HG02938 (cell line): ENCODE data around the gene CNOT3.
A peak's percentile ranks its signal among the peaks of the same experiment; 100 is the strongest.

ENCODE experiments used
- ATAC-seq: cut with Tn5 transposase; IDR thresholded peaks from one replicate; pipeline ENCODE4 v1.9.1; 2021; ENCODE audit warnings: mild to moderate bottlenecking, moderate library complexity; ENCODE audit not compliant: unreplicated experiment

The CNOT3 gene

GRCh38 chr19:54147676-54148075 lies 10.1 kb downstream of the CNOT3 start:
- no peak for ATAC-seq

- ATAC-seq = no peak
These were observed 10.6 kb downstream of the CNOT3 start for GRCh38 chr19:54148158-54148557.

GRCh38 chr19:54149021-54149812 lies 11.7 kb downstream of the CNOT3 start:
- ATAC-seq = no peak

GRCh38 chr19:54151362-54152035 lies 13.9 kb downstream of the CNOT3 start:
- no peak for ATAC-seq

DNA sequence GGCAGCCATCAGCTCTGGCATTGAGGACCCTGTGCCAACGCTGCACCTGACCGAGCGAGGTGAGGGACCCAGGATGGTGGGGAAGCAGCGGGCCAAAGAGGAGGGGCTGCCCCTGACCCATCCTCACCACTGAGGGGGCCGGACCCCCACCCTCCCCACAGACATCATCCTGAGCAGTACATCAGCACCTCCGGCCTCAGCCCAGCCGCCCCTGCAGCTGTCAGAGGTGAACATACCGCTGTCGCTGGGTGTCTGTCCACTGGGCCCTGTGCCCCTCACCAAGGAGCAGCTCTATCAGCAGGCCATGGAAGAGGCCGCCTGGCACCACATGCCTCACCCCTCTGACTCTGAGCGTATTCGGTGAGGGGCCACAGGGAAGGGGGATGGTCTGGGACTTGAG lies 14.7 kb downstream of the CNOT3 start:
- ATAC-seq = no peak

DNA sequence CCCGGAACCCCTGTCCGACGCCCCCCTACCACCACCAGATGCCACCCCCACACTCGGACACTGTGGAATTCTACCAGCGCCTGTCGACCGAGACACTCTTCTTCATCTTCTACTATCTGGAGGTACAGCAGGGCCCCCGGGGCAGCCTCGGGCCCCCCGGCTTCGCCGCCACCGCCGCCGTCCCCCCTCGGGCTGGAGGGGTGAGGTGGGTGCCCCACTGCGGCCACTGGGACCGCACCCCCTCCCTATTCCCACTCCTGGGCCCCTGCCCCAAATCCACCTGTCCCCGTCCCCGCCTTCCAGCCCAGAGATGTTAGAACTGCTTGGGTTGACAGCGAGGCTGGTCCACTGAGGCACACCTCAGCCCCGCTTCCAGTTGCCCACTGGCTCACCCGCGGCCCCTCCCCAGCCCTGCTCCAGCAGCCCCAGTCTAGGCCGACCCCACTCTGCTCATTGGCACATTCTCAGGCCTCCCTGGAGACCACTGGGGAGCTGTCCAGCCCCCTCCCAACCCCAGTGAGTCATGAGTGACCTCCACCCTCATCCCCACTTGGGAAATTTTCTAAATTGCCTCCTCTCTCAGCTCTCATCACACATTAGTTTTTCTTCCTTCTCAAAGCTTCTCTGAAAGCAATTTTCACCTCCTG lies 15.4 kb downstream of the CNOT3 start:
- ATAC-seq = no peak

DNA sequence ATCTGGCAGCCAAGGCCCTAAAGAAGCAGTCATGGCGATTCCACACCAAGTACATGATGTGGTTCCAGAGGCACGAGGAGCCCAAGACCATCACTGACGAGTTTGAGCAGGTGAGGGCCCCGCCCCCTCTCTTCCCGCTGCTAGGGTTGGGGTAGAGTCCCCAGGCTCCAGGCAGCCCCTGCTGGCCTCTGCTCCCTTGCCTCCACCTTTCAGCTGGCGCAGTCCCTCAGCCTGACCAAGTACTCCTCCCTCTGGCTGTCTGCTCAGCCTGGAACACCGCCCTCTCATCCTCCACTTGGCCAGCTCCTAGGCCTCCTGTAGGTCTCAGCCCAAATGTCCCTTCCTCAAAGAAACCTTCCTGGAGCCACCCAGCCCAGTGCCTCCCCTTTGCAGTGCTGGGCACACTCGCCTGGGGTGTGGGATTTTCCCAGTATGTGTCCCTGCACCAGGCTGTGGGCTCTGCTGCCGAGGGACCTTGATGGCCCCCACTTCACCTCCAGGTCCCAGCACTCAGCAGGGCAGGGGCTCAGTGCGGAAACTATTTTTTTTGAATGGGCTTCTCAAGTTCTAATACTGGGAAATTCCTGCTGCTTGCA lies 16.3 kb downstream of the CNOT3 start:
- ATAC-seq = no peak

GRCh38 chr19:54154603-54155345 lies 17.2 kb downstream of the CNOT3 start:
- no peak for ATAC-seq

DNA sequence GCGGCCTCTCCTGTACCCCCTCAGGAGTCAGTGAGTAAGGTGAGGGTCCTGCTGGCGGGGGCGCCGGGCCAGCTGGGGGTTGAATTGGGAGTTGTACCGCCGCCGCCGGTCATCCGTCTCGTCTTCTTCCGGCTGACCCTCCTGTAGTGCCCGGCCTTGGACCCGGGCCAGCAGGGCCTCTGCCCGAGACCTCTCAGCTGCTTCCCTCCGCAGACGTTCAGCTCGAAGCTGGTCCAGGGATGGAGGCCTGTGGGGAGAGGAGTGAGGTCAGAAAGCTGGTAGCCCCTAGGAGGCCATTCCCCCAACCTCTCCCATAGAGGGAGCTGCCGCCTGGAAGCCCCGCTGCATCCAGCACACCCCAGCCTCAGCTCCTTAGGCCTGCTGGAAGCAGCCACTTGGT lies 18.1 kb downstream of the CNOT3 start:
- no peak for ATAC-seq

DNA sequence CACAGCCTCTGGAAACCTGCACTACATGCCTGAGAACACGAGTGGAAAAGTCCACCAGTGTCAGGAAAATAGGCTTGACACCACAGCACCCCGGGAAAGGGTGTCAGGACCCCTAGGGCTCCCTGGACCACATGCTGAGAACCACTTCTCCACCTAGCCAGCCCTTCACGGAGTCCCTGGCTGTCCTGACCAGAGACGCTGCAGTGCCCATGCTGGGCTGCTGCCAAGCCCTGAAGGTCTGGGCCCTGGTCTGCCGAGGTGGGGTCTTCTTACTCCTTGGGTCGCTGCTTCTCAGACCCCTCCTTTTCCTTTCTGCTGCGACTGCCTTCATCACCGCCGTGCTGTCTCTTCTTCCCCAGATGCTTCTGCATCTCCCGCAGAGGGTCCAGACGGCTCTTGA lies 18.9 kb downstream of the CNOT3 start:
- ATAC-seq = no peak

DNA sequence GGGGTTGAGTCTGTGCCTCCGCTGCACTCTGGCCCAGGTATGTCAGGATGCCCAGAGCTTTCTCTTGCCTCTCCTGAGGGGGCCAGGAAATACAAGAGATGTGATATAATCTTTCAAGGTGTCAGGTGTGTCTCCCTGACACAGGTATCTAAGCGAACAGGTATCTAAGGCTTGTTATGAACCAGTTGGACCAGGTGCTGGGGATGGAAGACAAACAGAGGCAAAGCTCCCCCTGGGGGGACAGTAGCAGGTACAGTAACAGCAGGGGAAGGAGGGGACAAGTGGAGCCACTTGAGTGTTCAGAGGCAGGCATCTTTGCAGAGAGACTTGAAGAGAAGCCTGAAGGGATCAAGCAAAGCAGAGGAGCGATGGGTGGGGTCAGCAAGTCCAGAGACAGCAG lies 19.4 kb downstream of the CNOT3 start:
- no peak for ATAC-seq

GRCh38 chr19:54158812-54159351 lies 21.3 kb downstream of the CNOT3 start:
- no peak for ATAC-seq

DNA sequence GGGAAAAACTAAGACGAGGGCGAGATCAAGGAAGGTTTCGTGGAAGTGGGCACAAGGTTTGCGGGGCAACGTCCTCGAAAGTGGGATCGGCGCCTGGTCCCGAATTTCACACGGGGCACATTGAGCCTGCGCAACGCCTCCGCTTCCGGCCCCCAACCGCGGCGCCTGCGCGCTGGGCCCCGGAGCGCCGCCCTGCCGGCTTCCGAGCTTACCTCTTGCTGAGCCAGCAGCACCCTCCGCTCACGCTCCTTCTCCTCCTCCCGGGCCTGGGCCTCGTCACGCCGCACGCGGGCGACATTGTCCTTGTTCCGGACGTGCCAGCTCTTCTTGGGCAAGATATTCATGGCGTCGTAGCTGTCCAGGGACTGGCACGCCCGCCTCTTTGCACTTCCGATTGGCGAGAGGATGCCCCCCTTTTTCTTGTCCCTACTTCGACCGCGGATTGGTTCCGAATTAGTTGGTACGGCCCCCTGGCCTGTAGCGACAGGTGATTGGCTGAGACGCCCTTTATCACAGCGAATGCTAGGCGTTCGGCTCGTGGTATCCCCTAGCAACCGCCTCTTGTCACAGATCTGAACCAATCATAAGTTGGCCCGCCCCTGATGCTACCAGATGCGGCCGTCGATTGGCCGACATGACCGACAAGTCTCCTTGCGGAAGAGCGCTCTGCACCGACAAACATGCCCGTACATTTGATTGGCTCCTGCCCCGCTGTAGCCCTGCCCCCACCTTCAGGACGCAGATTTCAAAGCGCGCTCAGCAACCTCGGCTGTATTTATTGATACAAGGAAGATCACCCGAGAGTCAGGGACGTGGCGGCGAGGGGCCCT lies 22.0 kb downstream of the CNOT3 start, which contains the start of gene LENG1:
Gene LENG1 (minus strand): TSS at position 370 of the 830 bp plus-strand sequence. CDS start 26 bp downstream, at position 344.
- peak; percentile 91 for ATAC-seq

DNA sequence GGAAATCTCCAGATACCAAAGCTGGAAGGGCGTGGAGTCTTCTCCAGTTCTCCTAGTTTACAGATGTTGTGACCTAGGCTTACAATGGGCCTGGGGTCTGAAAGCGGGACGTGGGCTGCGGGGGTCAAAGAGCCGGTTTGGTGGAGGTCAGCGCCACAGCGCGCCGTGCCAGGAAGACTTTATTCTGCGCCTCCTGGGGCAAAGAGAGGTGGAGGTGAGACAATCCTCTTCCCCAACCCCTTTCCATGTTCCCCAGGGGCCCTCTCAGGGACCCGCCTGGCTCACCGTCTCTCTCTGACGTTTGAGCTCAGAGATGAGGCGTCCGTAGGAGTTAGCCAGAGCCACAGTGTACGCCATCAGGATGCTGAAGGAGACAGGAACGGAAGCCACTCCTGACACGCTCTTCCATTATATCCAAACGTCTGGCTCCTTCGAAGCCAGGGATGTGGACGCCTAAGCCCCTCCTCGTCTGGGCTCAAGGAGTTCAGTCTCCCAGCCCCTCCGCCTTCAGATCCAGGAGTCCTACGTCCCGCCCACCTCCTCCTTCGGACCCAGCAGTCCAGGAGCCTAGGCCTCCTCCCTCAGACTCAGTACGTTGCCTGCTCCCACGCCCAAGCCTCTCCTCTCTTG lies 22.7 kb downstream of the CNOT3 start:
- no peak for ATAC-seq

GRCh38 chr19:54160854-54161253 lies 23.3 kb downstream of the CNOT3 start:
- ATAC-seq = no peak

GRCh38 chr19:54162241-54162805 lies 24.8 kb downstream of the CNOT3 start:
- no peak for ATAC-seq

GRCh38 chr19:54162884-54163283 lies 25.3 kb downstream of the CNOT3 start:
- ATAC-seq = no peak

GRCh38 chr19:54164369-54165068 lies 27.0 kb downstream of the CNOT3 start:
- no peak for ATAC-seq
